Nephron progenitor cell (in vitro differentiated cells): ENCODE data around the gene KCNG1.
A peak's percentile ranks its signal among the peaks of the same experiment; 100 is the strongest.

Experiments
- DNase-seq: peaks from one replicate; pipeline ENCODE4 v3.0.0; 2021
- H3K27ac Mint-ChIP-seq: 2 replicates; pipeline ENCODE4 v1.8.0; 2021; ENCODE audit warnings: mild to moderate bottlenecking, moderate library complexity, mixed read lengths
- H3K27me3 Mint-ChIP-seq: 2 replicates; pipeline ENCODE4 v1.8.0; 2021; ENCODE audit warnings: mild to moderate bottlenecking, low read depth, mixed read lengths; ENCODE audit not compliant: poor library complexity
- H3K36me3 Mint-ChIP-seq: 2 replicates; pipeline ENCODE4 v1.8.0; 2021; ENCODE audit warnings: low read depth, mixed read lengths
- H3K4me1 Mint-ChIP-seq: 2 replicates; pipeline ENCODE4 v1.8.0; 2021; ENCODE audit warnings: mixed read lengths
- H3K4me3 Mint-ChIP-seq: 2 replicates; pipeline ENCODE4 v1.8.0; 2021; ENCODE audit warnings: mild to moderate bottlenecking, moderate library complexity, mixed read lengths
- H3K9me3 Mint-ChIP-seq: 2 replicates; pipeline ENCODE4 v1.8.0; 2021; ENCODE audit warnings: mild to moderate bottlenecking, moderate library complexity, mixed read lengths
- TF ChIP-seq, protein P1 (sequence below): fragments of 200-600 bp; sonication (generic); IDR thresholded peaks from 2 replicates; pipeline ENCODE4 v1.5.0; 2021; ENCODE audit warnings: antibody characterized with exemption

The KCNG1 gene

DNA sequence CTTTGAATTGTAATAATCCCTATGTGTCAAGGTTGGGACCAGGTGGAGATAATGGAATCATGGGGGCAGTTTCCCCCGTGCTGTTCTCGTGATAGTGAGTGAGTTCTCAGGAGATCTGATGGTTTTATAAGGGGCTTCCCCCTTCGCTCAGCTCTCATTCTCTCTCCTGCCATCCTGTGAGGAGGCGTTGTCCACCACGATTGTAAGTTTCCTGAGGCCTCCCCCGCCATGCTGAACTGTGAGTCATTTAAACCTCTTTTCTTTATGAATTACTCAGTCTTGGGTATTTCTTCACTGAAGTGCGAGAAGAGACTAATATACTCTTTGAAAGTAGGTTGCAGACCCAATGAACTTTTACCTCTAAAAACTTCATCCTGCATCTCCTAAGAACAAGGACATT, 39.2 kb upstream of the KCNG1 start:
- DNase-seq, result no peak
- Mint-ChIP-seq H3K9me3 (no peaks in the 10 kb centered on the region), H3K27me3 (peaks cover 12% of the 10 kb centered on the region), H3K27ac (no peak overlapping the region), H3K4me1 (peaks cover 38% of the 10 kb centered on the region), H3K4me3 (no peak overlapping the region), H3K36me3 (no peaks in the 10 kb centered on the region)
- TF ChIP-seq, protein P1, sequence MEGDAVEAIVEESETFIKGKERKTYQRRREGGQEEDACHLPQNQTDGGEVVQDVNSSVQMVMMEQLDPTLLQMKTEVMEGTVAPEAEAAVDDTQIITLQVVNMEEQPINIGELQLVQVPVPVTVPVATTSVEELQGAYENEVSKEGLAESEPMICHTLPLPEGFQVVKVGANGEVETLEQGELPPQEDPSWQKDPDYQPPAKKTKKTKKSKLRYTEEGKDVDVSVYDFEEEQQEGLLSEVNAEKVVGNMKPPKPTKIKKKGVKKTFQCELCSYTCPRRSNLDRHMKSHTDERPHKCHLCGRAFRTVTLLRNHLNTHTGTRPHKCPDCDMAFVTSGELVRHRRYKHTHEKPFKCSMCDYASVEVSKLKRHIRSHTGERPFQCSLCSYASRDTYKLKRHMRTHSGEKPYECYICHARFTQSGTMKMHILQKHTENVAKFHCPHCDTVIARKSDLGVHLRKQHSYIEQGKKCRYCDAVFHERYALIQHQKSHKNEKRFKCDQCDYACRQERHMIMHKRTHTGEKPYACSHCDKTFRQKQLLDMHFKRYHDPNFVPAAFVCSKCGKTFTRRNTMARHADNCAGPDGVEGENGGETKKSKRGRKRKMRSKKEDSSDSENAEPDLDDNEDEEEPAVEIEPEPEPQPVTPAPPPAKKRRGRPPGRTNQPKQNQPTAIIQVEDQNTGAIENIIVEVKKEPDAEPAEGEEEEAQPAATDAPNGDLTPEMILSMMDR, result no peak

- Mint-ChIP-seq H3K27ac (no peak overlapping the region), H3K9me3 (no peaks in the 10 kb centered on the region), H3K36me3 (no peaks in the 10 kb centered on the region), H3K4me1 (peaks cover 38% of the 10 kb centered on the region), H3K27me3 (peaks cover 10% of the 10 kb centered on the region), H3K4me3 (no peak overlapping the region)
- TF ChIP-seq, protein P1, result no peak
- no peak for DNase-seq
Observed at GRCh38 chr20:51061418-51062045, 38.6 kb upstream of the KCNG1 start.

- TF ChIP-seq, protein P1, result no peak
- no peak for DNase-seq
- Mint-ChIP-seq H3K27ac (no peak overlapping the region), H3K4me3 (no peak overlapping the region), H3K9me3 (no peaks in the 10 kb centered on the region), H3K4me1 (peaks cover 38% of the 10 kb centered on the region), H3K27me3 (peaks cover 10% of the 10 kb centered on the region), H3K36me3 (no peaks in the 10 kb centered on the region)
Observed at GRCh38 chr20:51060301-51060700, 37.4 kb upstream of the KCNG1 start.

- TF ChIP-seq, protein P1, result no peak
Observed at GRCh38 chr20:51059862-51060261, 37.0 kb upstream of the KCNG1 start.

DNA sequence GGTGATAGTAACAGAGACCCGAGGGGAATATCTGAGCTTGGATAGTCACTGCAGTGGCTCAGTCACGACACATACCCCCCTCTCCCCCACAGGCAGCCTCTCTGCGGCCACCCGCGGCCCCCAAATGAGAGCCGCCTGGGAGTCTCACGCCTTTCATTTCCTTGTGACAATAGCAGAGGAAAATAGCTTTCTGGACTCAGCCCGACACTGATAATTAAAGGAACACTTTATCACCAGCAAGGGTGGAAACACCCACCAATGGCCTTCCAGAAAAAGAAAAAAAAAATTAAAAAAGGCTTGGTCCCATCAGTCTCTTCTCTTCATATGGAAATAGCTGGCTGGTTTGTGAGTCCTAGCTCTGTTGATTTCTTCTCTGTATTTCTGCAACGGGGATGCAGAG, 35.1 kb upstream of the KCNG1 start:
- Mint-ChIP-seq H3K9me3 (no peaks in the 10 kb centered on the region), H3K27ac (peak overlapping the region; percentile 78), H3K36me3 (no peaks in the 10 kb centered on the region), H3K4me3 (no peak overlapping the region), H3K4me1 (peaks cover 43% of the 10 kb centered on the region), H3K27me3 (peaks cover 15% of the 10 kb centered on the region)
- DNase-seq, result no peak
- TF ChIP-seq, protein P1, result no peak

More at GRCh38 chr20:51059862-51060261, 37.0 kb upstream of the KCNG1 start:
- no peak overlapping the region for H3K27ac Mint-ChIP-seq
- no peak overlapping the region for H3K4me3 Mint-ChIP-seq
- DNase-seq, result no peak
- H3K9me3 Mint-ChIP-seq, result no peaks in the 10 kb centered on the region
- no peaks in the 10 kb centered on the region for H3K36me3 Mint-ChIP-seq
- peaks cover 10% of the 10 kb centered on the region for H3K27me3 Mint-ChIP-seq
- peaks cover 38% of the 10 kb centered on the region for H3K4me1 Mint-ChIP-seq

- DNase-seq, result no peak
- H3K27me3 Mint-ChIP-seq, result peaks cover 5% of the 10 kb centered on the region
- H3K9me3 Mint-ChIP-seq, result no peaks in the 10 kb centered on the region
- peak overlapping the region; percentile 67 for H3K27ac Mint-ChIP-seq
- H3K36me3 Mint-ChIP-seq, result no peaks in the 10 kb centered on the region
- no peak overlapping the region for H3K4me3 Mint-ChIP-seq
- TF ChIP-seq, protein P1, result no peak
- H3K4me1 Mint-ChIP-seq, result peaks cover 45% of the 10 kb centered on the region
Observed at GRCh38 chr20:51054233-51054632, 31.3 kb upstream of the KCNG1 start.
